GM12878 (cell line): ENCODE data around the gene POMZP3. TPM values are rescaled to one million over a fixed set of nuclear protein-coding genes. Genes with fewer than 3 reads are reported as not detected.
A peak's percentile ranks its signal among the peaks of the same experiment; 100 is the strongest.
"Not testable (repeated sequence)": the region's sequence is repeated elsewhere in the genome, so short reads cannot be mapped to it uniquely, and the experiment has no call there.

Experiments
- ATAC-seq: fragments of 200-7000 bp; cut with Tn5 transposase; 3 replicates; pipeline ENCODE4 v1.9.1; 2020; ENCODE audit warnings: mild to moderate bottlenecking, moderate library complexity
- BruUV-seq: library from RNA; stranded (reverse); fragments of 400-500 nt; replicated peaks from 2 replicates; lab custom pipeline; 2021; lab: Mats Ljungman, UMichigan
- CTCF ChIA-PET: fragments of 300-600 bp; sonication (Branson Sonifier 250); formaldehyde crosslinking; extraction: SDS; loops from one replicate; lab custom pipeline; 2021; ENCODE audit warnings: inconsistent platforms; lab: Yijun Ruan, JAX
- POLR2A ChIA-PET: fragments of 350-600 bp; formaldehyde crosslinking; extraction: SDS; loops from one replicate; lab custom pipeline; 2021; ENCODE audit warnings: inconsistent platforms; lab: Charles Lee
- RAD21 ChIA-PET: fragments of 300-600 bp; sonication (Branson Sonifier 250); formaldehyde crosslinking; loops from one replicate; lab custom pipeline; 2023; ENCODE audit warnings: antibody characterized with exemption; ENCODE audit not compliant: unreplicated experiment; lab: Charles Lee
- SMC1A ChIA-PET: fragments of 300-600 bp; sonication (Branson Sonifier 250); formaldehyde crosslinking; loops from one replicate; lab custom pipeline; 2023; ENCODE audit not compliant: unreplicated experiment, uncharacterized antibody; lab: Charles Lee
- DNase-seq: peaks from one replicate; pipeline ENCODE4 v3.0.0-alpha.2; 2011; ENCODE audit warnings: low read depth, low spot score
- FAIRE-seq: peaks from 3 replicates; lab custom pipeline; 2011; peaks lifted over from hg19 to GRCh38; lab: Jason Lieb, UNC
- H2AFZ ChIP-seq: 2 replicates; pipeline ENCODE4 v1.6.0; 2011; ENCODE audit warnings: low read depth, low read length, control low read depth; ENCODE audit not compliant: control insufficient read depth
- H3K27ac ChIP-seq: 2 replicates; pipeline ENCODE4 v1.5.1; 2011; ENCODE audit warnings: control low read depth; ENCODE audit not compliant: control insufficient read depth, insufficient read depth
- H3K27me3 ChIP-seq, 2 experiments: replicated peaks in 1 of 2; 2 replicates each; pipeline versions ENCODE4 v1.6.0 to v1.6.1; 2011; ENCODE audit warnings: low read length in 1 of 2; ENCODE audit not compliant: control insufficient read depth in 2 of 2, insufficient read depth in 2 of 2
- H3K36me3 ChIP-seq, 2 experiments: 2 replicates each; pipeline ENCODE4 v1.5.1; 2011; ENCODE audit warnings: low read length in 1 of 2; ENCODE audit not compliant: control insufficient read depth in 2 of 2, insufficient read depth in 2 of 2
- H3K4me1 ChIP-seq: 2 replicates; pipeline ENCODE4 v1.6.1; 2011; ENCODE audit warnings: mild to moderate bottlenecking, low read length, moderate library complexity, mixed read lengths; ENCODE audit not compliant: control insufficient read depth, insufficient read depth
- H3K4me2 ChIP-seq: 2 replicates; pipeline ENCODE4 v1.6.0; 2011; ENCODE audit warnings: control low read depth; ENCODE audit not compliant: control insufficient read depth, insufficient read depth
- H3K4me3 ChIP-seq: fragments of 200-600 bp; sonication (generic); 2 replicates; pipeline ENCODE4 v1.5.1; 2016
- H3K79me2 ChIP-seq: 2 replicates; pipeline ENCODE4 v1.6.0; 2011; ENCODE audit warnings: low read length; ENCODE audit not compliant: control insufficient read depth, insufficient read depth
- H3K9ac ChIP-seq: 2 replicates; pipeline ENCODE4 v1.8.0; 2011; ENCODE audit warnings: low read length, control low read depth, mixed read lengths; ENCODE audit not compliant: control insufficient read depth, insufficient read depth
- H3K9me3 ChIP-seq: replicated peaks from 3 replicates; pipeline ENCODE4 v1.5.1; 2011; ENCODE audit warnings: mild to moderate bottlenecking, low read length; ENCODE audit not compliant: control insufficient read depth, insufficient read depth
- H4K20me1 ChIP-seq: 2 replicates; pipeline ENCODE4 v1.6.0; 2011; ENCODE audit not compliant: control insufficient read depth, insufficient read depth
- WGBS: methylation state at CpG from one replicate; pipeline ENCODE4 v1.1.6; 2016; ENCODE audit warnings: low lambda C conversion rate; ENCODE audit not compliant: insufficient replicate concordance, insufficient coverage; ENCODE audit errors: missing lambda C conversion rate; 5-methylcytosine and 5-hydroxymethylcytosine counted together
- in situ Hi-C: fragments of 300-500 bp; cut with MboI; formaldehyde crosslinking; loops from 9 replicates; pipeline ENCODE4 v1.14.3; 2018; ENCODE audit warnings: mixed read lengths
- intact Hi-C: fragments of 100-400 bp; cut with micrococcal nuclease; formaldehyde crosslinking; loops from one replicate; pipeline ENCODE4 v1.14.2; 2022; ENCODE audit not compliant: unreplicated experiment
- polyA plus RNA-seq, 11 experiments: library from polyadenylated mRNA; depleted of rRNA in 4 of 11; unstranded in 6 of 11; stranded (reverse) in 5 of 11; fragments of >200 nt; fragmentation: Nextera tagmentation in 4 of 11; fragmentation: Illumina TruSeq in 1 of 11; extraction: Ambion mirVana in 4 of 11; extraction: Trizol in 1 of 11; gene quantifications; 1 replicate in 1 of 11; 2 replicates in 10 of 11; pipeline versions ENCODE4 v1.2.1 to v1.2.3, GENCODE V29; 2011 to 2016; ENCODE audit warnings: inconsistent platforms in 2 of 11, missing spikeins in 2 of 11, low read depth in 1 of 11
- total RNA-seq, 4 experiments: library from RNA; depleted of rRNA in 3 of 4; stranded (reverse); fragments of >200 nt in 3 of 4; fragmentation: Illumina TruSeq in 1 of 4; extraction: Trizol in 1 of 4; gene quantifications; 2 replicates each; pipeline versions ENCODE4 v1.2.1 to v1.2.3, GENCODE V29; 2013 to 2021

The POMZP3 gene
- total and polyA plus RNA-seq, 10 of the 15 experiments (the other 5 are each of a cell fraction or from before 2014, with no cell fraction given) = 2.4 to 12.6 (median 5.1) TPM

DNA sequence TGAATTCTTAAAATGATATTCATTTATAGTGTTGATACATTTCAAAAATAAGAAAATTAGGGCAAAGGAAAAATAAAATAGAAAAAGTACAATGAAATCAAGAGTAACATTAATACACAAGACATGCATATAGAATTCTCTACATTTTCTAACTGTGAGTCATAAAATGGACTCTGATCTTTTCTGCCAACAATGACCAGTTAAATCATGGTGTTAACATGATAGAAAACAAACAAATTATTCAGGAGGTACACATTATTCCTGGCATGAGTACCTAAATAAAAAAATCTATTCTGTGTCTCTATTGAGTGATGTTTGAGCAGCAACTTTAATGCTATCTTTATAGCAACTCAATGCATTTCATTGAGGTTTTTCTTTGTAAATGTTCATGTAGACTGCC, 58.3 kb downstream of the POMZP3 start:
- ATAC-seq, FAIRE-seq, RAD21 ChIA-PET, H3K79me2 ChIP-seq, DNase-seq, H4K20me1 ChIP-seq, H3K27ac ChIP-seq, H3K36me3 ChIP-seq, H3K4me1 ChIP-seq, CTCF ChIA-PET, SMC1A ChIA-PET, H3K4me3 ChIP-seq, H3K9ac ChIP-seq, intact Hi-C loops, H3K27me3 ChIP-seq, in situ Hi-C loops, H3K4me2 ChIP-seq, POLR2A ChIA-PET, H3K9me3 ChIP-seq, H2AFZ ChIP-seq, BruUV-seq: not testable (repeated sequence)

DNA sequence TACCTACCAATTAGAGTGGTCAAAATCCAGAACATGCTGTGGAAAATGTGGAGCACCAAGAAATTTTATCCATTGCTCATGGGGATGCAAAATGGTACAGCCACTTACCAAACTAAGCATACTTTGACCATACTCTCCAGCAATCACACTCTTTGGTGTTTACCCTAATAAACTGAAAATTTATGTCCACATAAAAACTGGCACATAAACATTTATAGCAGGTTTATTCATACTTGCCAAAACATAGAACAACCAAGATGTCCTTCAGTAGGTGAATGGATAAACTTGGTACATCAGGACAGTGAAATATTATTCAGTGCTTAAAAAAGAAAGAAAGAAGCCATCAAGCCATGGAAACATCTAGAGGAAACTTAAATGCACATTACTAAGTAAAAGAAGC, 59.3 kb downstream of the POMZP3 start:
- SMC1A ChIA-PET, RAD21 ChIA-PET: not testable (repeated sequence)

DNA sequence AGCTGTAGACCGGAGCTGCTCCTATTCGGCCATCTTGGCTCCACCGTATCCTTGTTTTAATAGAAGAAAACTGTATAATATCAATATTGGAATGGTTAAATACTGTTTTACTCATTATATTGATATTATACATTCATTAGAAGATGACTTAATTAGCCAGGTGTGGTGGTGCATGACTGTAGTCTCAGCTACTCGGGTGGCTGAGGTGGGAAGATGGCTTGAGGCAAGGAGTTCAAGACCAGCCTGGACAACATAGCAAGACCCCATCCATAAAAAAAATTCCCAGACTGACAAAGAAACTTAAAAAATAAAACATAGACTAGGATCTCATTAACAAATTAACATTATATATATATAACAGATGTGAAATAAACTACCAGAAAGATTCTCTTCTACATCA, 59.8 kb downstream of the POMZP3 start:
- BruUV-seq, CTCF ChIA-PET, RAD21 ChIA-PET: not testable (repeated sequence)

More for the DNA sequence above, 59.3 kb downstream of the POMZP3 start:
- DNase-seq, H3K27ac ChIP-seq, H2AFZ ChIP-seq, H3K36me3 ChIP-seq, ATAC-seq, H3K9ac ChIP-seq, H3K4me2 ChIP-seq, H3K4me3 ChIP-seq, H3K79me2 ChIP-seq, H3K9me3 ChIP-seq, POLR2A ChIA-PET, in situ Hi-C loops, intact Hi-C loops, CTCF ChIA-PET, H4K20me1 ChIP-seq, H3K27me3 ChIP-seq, H3K4me1 ChIP-seq, FAIRE-seq: not testable (repeated sequence)
- BruUV-seq = TSS peak; percentile 11

DNA sequence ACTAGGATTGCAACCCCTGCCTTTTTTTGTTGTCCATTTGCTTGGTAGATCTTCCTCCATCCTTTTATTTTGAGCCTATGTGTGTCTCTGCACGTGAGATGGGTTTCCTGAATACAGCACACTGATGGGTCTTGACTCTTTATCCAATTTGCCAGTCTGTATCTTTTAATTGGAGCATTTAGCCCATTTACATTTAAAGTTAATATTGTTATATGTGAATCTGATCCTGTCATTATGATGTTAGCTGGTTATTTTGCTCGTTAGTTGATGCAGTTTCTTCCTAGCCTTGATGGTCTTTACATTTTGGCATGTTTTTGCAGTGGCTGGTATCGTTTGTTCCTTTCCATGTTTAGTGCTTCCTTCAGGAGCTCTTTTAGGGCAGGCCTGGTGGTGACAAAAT, 62.1 kb downstream of the POMZP3 start:
- H3K79me2 ChIP-seq, in situ Hi-C loops, H3K27ac ChIP-seq, H4K20me1 ChIP-seq, H3K4me3 ChIP-seq, RAD21 ChIA-PET, FAIRE-seq, POLR2A ChIA-PET, H3K4me1 ChIP-seq, CTCF ChIA-PET, H2AFZ ChIP-seq, DNase-seq, intact Hi-C loops, SMC1A ChIA-PET, H3K36me3 ChIP-seq, ATAC-seq, H3K9me3 ChIP-seq, H3K9ac ChIP-seq, H3K4me2 ChIP-seq, H3K27me3 ChIP-seq: not testable (repeated sequence)
- WGBS = 94% methylated on average over 2 of the region's 3 CpGs
- TSS peak; percentile 9 for BruUV-seq

More for the DNA sequence above, 59.8 kb downstream of the POMZP3 start:
- H3K9ac ChIP-seq, H4K20me1 ChIP-seq, H3K27me3 ChIP-seq, H3K27ac ChIP-seq, FAIRE-seq, H2AFZ ChIP-seq, POLR2A ChIA-PET, H3K4me1 ChIP-seq, H3K79me2 ChIP-seq, ATAC-seq, SMC1A ChIA-PET, H3K9me3 ChIP-seq, H3K36me3 ChIP-seq, H3K4me3 ChIP-seq, H3K4me2 ChIP-seq, intact Hi-C loops, DNase-seq, in situ Hi-C loops: not testable (repeated sequence)
- 4% methylated on average over 1 of the region's 4 CpGs for WGBS
